Glutamatergic neuron (in vitro differentiated cells): ENCODE data around the gene MTG1. TPM values are rescaled to one million over a fixed set of nuclear protein-coding genes. Genes with fewer than 3 reads are reported as not detected.

Source experiments
- DNase-seq: peaks from one replicate; pipeline ENCODE4 v3.0.0; 2022
- H3K27ac Mint-ChIP-seq: one replicate; pipeline ENCODE4 v1.8.0; 2020; ENCODE audit warnings: mild to moderate bottlenecking, mixed read lengths, inconsistent platforms; ENCODE audit not compliant: unreplicated experiment
- H3K27me3 Mint-ChIP-seq: one replicate; pipeline ENCODE4 v1.8.0; 2020; ENCODE audit warnings: mild to moderate bottlenecking, moderate library complexity, mixed read lengths, inconsistent platforms; ENCODE audit not compliant: unreplicated experiment
- H3K36me3 Mint-ChIP-seq: one replicate; pipeline ENCODE4 v1.8.0; 2020; ENCODE audit warnings: mild to moderate bottlenecking, mixed read lengths, inconsistent platforms; ENCODE audit not compliant: unreplicated experiment
- H3K4me1 Mint-ChIP-seq: one replicate; pipeline ENCODE4 v1.8.0; 2020; ENCODE audit warnings: mild to moderate bottlenecking, low read depth, mixed read lengths, inconsistent platforms; ENCODE audit not compliant: unreplicated experiment
- H3K4me3 Mint-ChIP-seq: one replicate; pipeline ENCODE4 v1.8.0; 2020; ENCODE audit warnings: mild to moderate bottlenecking, mixed read lengths, inconsistent platforms; ENCODE audit not compliant: unreplicated experiment
- H3K9me3 Mint-ChIP-seq: one replicate; pipeline ENCODE4 v1.8.0; 2020; ENCODE audit warnings: mild to moderate bottlenecking, moderate library complexity, mixed read lengths, inconsistent platforms; ENCODE audit not compliant: unreplicated experiment
- total RNA-seq: library from RNA; stranded (reverse); fragmentation: NEBNext Ultra II Directional; extraction: Animal tissue kit (Norgen Biotek cat#: 25700); gene quantifications from one replicate; pipeline ENCODE4 v1.2.1, GENCODE V29; 2021; ENCODE audit not compliant: unreplicated experiment
- TF ChIP-seq, protein P1 (sequence below): fragments of 200-600 bp; sonication (generic); IDR thresholded peaks from one replicate; pipeline ENCODE4 v1.5.0; 2021; ENCODE audit not compliant: partially characterized antibody, unreplicated experiment

The MTG1 gene
- total RNA-seq, 1 donor from 2014 or later: 76.4 TPM

DNA sequence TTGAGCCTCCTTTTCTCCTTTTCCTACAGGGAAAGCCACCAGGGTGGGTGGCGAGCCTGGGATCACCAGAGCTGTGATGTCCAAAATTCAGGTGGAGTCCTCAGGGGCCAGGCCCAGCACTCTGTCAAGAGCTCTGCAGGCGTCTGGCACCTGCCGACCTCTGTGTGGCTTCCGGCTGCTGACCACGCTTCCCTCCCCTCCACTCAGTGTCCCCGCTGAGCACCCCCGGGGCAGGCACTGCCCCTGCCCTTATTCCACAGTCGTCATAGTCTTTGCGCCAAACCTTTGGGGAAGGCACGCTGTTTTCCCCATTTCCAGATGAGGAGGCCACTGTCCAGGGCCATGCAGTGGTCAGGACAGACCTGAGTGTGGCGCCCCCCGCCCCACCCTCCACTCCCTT is 7.5 kb downstream of the MTG1 start:
- no peak for DNase-seq
- TF ChIP-seq, protein P1, sequence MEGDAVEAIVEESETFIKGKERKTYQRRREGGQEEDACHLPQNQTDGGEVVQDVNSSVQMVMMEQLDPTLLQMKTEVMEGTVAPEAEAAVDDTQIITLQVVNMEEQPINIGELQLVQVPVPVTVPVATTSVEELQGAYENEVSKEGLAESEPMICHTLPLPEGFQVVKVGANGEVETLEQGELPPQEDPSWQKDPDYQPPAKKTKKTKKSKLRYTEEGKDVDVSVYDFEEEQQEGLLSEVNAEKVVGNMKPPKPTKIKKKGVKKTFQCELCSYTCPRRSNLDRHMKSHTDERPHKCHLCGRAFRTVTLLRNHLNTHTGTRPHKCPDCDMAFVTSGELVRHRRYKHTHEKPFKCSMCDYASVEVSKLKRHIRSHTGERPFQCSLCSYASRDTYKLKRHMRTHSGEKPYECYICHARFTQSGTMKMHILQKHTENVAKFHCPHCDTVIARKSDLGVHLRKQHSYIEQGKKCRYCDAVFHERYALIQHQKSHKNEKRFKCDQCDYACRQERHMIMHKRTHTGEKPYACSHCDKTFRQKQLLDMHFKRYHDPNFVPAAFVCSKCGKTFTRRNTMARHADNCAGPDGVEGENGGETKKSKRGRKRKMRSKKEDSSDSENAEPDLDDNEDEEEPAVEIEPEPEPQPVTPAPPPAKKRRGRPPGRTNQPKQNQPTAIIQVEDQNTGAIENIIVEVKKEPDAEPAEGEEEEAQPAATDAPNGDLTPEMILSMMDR: no peak
- H3K9me3 Mint-ChIP-seq: no peaks in the 10 kb centered on the region
- H3K27ac Mint-ChIP-seq: no peak overlapping the region
- H3K4me3 Mint-ChIP-seq: no peak overlapping the region
- H3K36me3 Mint-ChIP-seq: peaks cover 12% of the 10 kb centered on the region
- peaks cover 3% of the 10 kb centered on the region for H3K27me3 Mint-ChIP-seq
- H3K4me1 Mint-ChIP-seq: no peaks in the 10 kb centered on the region

DNA sequence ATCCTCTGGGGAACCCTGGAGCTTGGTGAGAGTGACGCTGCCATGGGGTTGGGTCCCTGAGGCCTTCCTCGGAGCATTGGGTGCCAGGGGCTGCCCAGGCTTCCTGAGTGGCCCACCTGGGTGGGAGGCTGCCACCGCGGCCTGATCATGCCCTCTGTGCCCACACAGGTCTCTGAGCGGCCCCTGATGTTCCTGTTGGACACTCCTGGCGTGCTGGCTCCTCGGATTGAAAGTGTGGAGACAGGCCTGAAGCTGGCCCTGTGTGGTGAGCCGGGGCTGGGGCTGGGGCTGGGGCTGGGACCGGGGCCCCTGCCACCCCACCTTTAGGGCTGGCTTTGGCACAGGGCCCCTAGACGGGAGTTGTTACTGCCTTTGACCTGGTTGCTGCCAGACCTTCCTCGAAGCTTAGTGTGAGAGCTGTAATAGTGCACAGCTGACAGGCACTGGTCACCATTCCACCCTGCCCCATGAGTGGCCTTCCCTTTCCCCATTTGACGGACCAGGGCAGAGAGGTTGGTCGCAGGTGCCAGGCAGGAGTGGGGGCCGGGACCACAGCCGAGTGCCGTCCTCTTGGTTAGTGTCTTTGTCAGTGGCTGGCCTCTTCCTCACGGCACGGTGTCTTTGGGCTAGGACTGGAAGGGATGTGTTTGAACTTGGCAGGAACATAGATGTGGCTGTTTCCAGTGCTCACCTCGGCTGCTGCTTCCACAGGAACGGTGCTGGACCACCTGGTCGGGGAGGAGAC is 8.2 kb downstream of the MTG1 start:
- H3K9me3 Mint-ChIP-seq: no peaks in the 10 kb centered on the region
- H3K36me3 Mint-ChIP-seq: peaks cover 16% of the 10 kb centered on the region
- H3K4me3 Mint-ChIP-seq: no peak overlapping the region
- TF ChIP-seq, protein P1: no peak
- H3K27me3 Mint-ChIP-seq: peaks cover 3% of the 10 kb centered on the region
- H3K4me1 Mint-ChIP-seq: no peaks in the 10 kb centered on the region
- H3K27ac Mint-ChIP-seq: no peak overlapping the region
- no peak for DNase-seq

DNA sequence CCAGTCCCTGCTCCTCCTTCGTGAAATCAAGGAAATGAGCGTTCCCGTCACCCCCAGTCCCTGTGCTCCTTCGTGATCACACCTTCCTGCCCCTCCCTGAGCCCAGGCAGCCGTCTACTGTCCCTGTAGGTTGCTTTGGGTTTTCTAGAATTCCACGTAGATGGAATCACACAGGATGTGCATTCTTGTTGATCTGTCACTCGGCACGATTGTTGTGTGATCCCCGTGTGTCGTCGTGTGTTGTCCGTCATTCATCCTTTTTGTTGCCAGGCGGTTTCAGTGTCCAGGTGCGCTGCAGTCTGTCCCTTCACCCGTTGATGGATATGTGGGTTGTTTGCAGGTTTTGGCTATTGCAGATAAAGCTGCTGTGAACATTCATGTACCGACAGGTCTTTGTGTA is 9.4 kb downstream of the MTG1 start:
- Mint-ChIP-seq H3K27me3 (peaks cover 3% of the 10 kb centered on the region), H3K36me3 (peaks cover 24% of the 10 kb centered on the region), H3K4me3 (no peak overlapping the region), H3K27ac (peak overlapping the region; percentile 46), H3K4me1 (no peaks in the 10 kb centered on the region), H3K9me3 (no peaks in the 10 kb centered on the region)
- DNase-seq: no peak
- TF ChIP-seq, protein P1: no peak

DNA sequence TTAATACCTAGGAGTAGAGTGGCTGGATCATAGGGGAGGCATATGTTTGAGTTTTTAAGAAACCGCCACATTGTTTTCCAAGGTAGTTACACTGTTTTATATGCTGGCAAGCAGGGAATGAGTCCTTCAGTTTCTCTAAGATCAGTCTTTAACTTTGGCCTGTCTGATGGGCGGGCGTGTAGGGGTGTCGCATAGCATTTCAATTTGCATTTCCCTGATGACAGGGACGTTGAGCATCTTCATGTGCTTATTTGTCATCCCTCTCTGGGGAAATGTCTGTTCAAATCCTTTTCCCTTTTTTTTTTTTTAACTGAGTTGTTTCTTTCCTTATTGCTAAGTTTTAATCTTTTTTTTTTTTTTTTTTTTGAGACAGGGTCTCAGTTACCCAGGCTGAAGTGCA is 9.8 kb downstream of the MTG1 start:
- no peaks in the 10 kb centered on the region for H3K4me1 Mint-ChIP-seq
- peaks cover 28% of the 10 kb centered on the region for H3K36me3 Mint-ChIP-seq
- TF ChIP-seq, protein P1: no peak
- H3K27ac Mint-ChIP-seq: peak overlapping the region; percentile 46
- H3K9me3 Mint-ChIP-seq: no peaks in the 10 kb centered on the region
- no peak overlapping the region for H3K4me3 Mint-ChIP-seq
- DNase-seq: no peak
- H3K27me3 Mint-ChIP-seq: peaks cover 5% of the 10 kb centered on the region

DNA sequence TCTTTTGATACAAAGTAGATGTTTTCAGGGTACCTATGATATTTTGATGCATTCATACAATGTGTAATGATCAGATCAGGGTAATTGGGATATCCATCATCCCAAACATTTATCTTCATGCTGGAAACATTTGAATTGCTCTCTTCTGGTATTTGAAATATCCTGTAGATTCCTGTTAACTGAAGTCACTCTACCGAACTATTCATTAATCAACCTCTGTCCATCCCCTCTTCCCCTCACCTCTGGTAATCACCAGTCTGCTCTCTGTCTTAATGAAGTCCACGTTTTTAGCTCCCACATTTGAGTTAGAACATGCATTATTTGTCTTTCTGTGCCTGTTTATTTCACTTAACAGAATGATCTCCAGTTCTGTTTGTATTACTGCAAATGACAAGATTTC is 11.3 kb downstream of the MTG1 start:
- DNase-seq: no peak
- H3K9me3 Mint-ChIP-seq: peaks cover under 1% of the 10 kb centered on the region
- H3K27me3 Mint-ChIP-seq: peaks cover 7% of the 10 kb centered on the region
- H3K36me3 Mint-ChIP-seq: peaks cover 42% of the 10 kb centered on the region
- TF ChIP-seq, protein P1: no peak
- H3K4me3 Mint-ChIP-seq: no peak overlapping the region
- no peaks in the 10 kb centered on the region for H3K4me1 Mint-ChIP-seq
- H3K27ac Mint-ChIP-seq: no peak overlapping the region
